HG02884 (cell line): Measurements from ENCODE around the gene NKTR.

Experiments used
- ATAC-seq: cut with Tn5 transposase; IDR thresholded peaks from one replicate; pipeline ENCODE4 v1.9.1; 2021; ENCODE audit warnings: mild to moderate bottlenecking, moderate library complexity; ENCODE audit not compliant: unreplicated experiment

The NKTR gene

GRCh38 chr3:42647821-42648459 is 47.5 kb downstream of the NKTR start:
- ATAC-seq, result no peak

- no peak for ATAC-seq
Measured at GRCh38 chr3:42649006-42649405, 48.5 kb downstream of the NKTR start.

GRCh38 chr3:42649783-42650182 is 49.3 kb downstream of the NKTR start:
- ATAC-seq, result no peak

- no peak for ATAC-seq
Measured at GRCh38 chr3:42651248-42652091, 51.0 kb downstream of the NKTR start.

GRCh38 chr3:42652251-42652610 is 51.7 kb downstream of the NKTR start:
- no peak for ATAC-seq

GRCh38 chr3:42652611-42653302 is 52.3 kb downstream of the NKTR start:
- ATAC-seq, result peak; percentile 66

- ATAC-seq, result no peak
Measured at GRCh38 chr3:42653303-42653559, 52.7 kb downstream of the NKTR start.

- ATAC-seq, result no peak
Measured at GRCh38 chr3:42653560-42654330, 53.3 kb downstream of the NKTR start, which contains the start of gene ZBTB47. ZBTB47 (plus strand) TSS chr3:42653697; CDS start chr3:42658356, 4,659 bp downstream.

GRCh38 chr3:42654331-42655201 is 54.1 kb downstream of the NKTR start:
- no peak for ATAC-seq

GRCh38 chr3:42655331-42655888 is 54.9 kb downstream of the NKTR start:
- ATAC-seq, result no peak

- no peak for ATAC-seq
Measured at GRCh38 chr3:42655980-42656679, 55.6 kb downstream of the NKTR start.

- no peak for ATAC-seq
Measured at GRCh38 chr3:42656680-42657610, 56.5 kb downstream of the NKTR start.

- ATAC-seq, result no peak
Measured at GRCh38 chr3:42657675-42658074, 57.2 kb downstream of the NKTR start.

- no peak for ATAC-seq
Measured at GRCh38 chr3:42658091-42658770, 57.7 kb downstream of the NKTR start.

GRCh38 chr3:42658771-42659390 is 58.4 kb downstream of the NKTR start:
- no peak for ATAC-seq

- no peak for ATAC-seq
Measured at GRCh38 chr3:42659451-42660130, 59.1 kb downstream of the NKTR start.
